Left cardiac atrium (tissue), 4 donors: Measurements from ENCODE around the gene CNPY2. TPM values are rescaled to one million over a fixed set of nuclear protein-coding genes. Genes with fewer than 3 reads are reported as not detected.
"Not testable (repeated sequence)": the region's sequence is repeated elsewhere in the genome, so short reads cannot be mapped to it uniquely, and the experiment has no call there.

ENCODE experiments used
- ATAC-seq, 2 donors: fragments of 200-7000 bp; cut with Tn5 transposase; one replicate each; pipeline ENCODE4 v1.9.1; 2020; ENCODE audit warnings: mild to moderate bottlenecking in 2 of 2, moderate library complexity in 2 of 2
- DNase-seq: peaks from one replicate; pipeline ENCODE4 v3.0.0-alpha.2; 2020
- intact Hi-C, 2 donors: fragments of 100-400 bp; cut with DNase I; formaldehyde crosslinking; loops; one replicate each; pipeline versions ENCODE4 v1.14.1 to v1.15.1; 2022 to 2023
- total RNA-seq, 2 donors: library from RNA; stranded (reverse); fragmentation: NEBNext Ultra II Directional; extraction: Animal tissue kit (Norgen Biotek cat#: 25700); gene quantifications; one replicate each; pipeline ENCODE4 v1.2.1, GENCODE V29; 2021
- donor health status: DM: no; HTN: yes; CAD: no.
- donor health status: DM: no; HTN: yes; CAD: no; lungs with severe emphysema.
- donor health status: DM: yes; HTN: yes; CAD: no.
- donor health status: Dilated cardiomyopathy.

The CNPY2 gene
- total RNA-seq, 2 donors from 2014 or later, result 54.1 to 60.7 TPM

DNA sequence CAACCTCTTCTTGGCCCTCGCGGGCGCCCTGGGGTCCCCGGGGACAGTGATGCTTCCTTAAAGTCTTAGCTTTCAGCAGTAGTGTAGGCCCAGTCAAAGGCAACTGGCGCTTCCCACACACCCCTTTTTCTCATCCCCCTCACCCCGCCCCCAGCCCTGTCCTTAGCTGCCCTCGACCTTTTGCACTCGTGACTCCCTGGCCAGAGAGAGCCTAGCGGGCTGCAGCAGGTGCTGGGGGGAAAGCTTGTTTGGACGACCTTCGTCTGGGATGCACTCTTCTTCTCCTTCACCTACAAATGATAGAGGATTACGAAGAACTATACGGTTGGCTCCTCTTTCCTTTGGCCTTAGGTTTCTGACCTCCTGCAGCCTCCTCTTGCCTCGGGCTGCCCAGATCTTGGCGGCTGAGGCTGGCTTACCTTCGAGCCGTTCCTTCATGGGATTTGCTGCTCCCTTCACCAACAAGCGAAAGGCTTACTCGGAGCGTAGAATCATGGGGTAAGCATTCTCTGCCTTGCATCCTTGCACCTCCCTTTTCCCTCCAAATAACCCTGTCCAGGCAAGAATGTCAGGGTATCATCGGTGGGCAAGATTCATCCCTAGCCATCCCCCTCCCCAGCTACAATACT lies 48.2 kb downstream of the CNPY2 start:
- peak; percentile 19 to 25 for ATAC-seq
- intact Hi-C loops, result no loop called here
- no peak for DNase-seq

DNA sequence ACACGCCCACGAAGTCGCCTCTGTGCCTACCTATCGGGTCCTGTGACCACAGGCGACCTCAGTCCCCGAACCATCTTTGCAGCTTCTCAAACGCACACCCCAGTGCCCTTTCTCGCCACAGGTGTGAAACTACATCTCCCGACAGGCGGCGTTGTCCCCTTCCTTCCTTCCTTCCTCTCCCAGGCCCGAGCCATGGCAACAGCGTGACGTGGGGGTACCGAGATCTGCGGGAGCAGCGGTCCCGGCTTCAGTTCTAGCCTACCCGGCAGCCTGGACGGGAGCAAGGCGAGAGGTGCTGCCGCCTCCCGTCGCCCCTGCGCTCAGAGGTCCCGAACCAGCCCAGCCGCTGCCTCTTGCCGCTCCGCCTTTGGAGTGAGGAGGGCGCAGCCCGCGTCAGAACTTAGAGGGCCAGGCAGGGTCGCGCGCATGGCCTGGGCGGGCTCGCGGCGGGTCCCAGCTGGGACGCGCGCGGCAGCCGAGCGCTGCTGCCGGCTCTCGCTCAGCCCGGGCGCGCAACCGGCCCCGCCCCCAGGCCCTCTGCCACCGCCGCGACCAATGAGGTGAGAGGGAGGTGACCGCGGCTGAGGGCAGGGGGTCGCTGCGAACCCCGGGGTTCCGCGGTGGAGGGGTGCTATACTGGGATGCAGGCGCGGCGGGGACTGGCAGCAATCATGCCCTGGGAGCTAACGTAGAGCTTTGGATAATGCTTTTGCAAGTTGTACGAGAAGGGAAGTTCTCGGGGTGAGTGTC lies 48.9 kb downstream of the CNPY2 start, which contains the start of gene COQ10A:
COQ10A (plus strand) TSS at position 250 of the 750 bp plus-strand sequence; CDS start at position 427, 177 bp downstream.
- DNase-seq (peak; percentile 92), ATAC-seq (peak; percentile 96 to 97)
- intact Hi-C loops, result no loop called here

DNA sequence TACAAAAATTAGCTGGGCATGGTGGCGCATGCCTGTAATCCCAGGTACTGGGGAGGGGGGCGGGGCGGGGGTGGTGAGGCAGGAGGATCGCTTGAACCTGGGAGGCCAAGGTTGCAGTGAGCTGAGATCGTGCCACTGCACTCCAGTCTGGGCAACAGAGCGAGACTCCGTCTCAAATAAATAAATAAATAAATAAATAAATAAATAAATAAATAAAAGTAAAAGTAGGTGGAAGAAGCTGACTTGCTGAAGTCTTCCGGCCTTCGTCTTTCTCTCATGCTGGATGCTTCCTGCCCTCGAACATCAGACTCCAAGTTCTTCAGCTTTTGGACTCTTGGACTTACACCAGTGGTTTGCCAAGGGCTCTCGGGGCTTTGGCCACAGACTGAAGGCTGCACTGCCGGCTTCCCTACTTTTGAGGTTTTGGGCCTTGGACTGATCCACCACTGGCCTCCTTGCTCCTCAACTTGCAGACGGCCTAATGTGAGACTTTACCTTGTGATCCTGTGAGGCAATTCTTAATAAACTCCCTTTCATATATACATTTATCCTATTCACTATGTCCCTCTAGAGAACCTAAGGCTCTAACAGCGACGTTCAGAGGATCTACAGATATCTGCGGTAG lies 49.6 kb downstream of the CNPY2 start:
- intact Hi-C loops, ATAC-seq, DNase-seq: not testable (repeated sequence)

DNA sequence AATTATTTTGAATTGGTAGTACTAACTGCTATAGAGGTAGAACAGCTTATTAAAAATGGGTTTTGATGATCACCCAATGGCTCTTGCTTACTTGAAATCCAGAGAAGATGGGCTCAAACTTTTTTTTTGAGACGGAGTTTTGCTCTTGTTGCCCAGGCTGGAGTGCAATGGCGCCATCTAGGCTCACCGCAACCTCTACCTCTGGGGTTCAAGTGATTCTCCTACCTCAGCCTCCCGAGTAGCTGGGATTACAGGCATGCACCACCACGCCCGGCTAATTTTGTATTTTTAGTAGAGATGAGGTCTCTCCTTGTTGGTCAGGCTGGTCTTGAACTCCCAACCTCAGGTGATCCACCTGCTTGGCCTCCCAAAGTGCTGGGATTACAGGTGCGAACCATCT lies 52.8 kb downstream of the CNPY2 start:
- DNase-seq, ATAC-seq, intact Hi-C loops: not testable (repeated sequence)

DNA sequence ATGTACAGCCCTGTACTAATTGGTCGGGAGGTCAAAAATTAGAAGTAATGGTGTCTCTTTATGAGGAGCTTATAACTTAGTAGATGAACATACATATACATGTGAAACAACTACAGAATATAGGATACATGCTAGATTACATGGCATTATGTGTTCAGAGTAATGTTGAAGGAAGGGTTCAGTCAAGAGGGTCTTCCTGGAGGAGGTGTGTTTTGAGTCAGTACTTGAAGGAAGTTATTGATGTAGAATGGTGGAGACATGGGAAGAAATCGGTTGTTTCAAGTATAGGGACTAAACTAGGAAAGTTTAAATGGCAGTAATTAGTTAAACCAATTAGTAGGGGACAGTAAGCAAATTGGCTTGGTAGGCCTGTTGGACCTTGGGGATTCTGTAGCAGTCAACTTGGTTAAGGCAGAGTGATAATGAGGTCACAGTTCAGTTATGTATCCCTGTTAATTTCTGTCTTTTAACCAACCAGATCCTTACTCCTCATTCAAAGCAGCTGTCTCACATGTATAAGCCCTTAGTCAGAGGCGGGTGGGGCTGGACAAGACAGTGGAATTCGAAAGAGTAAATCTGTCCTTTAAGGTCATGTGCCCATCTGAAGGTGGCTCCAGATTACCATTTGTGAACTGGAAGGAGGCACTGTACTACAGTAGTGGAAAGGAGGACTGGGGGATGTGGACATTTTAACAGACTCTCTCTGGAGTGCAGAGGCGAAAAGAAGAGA lies 54.1 kb downstream of the CNPY2 start:
- intact Hi-C loops, result no loop called here
- DNase-seq (no peak), ATAC-seq (no peak)

DNA sequence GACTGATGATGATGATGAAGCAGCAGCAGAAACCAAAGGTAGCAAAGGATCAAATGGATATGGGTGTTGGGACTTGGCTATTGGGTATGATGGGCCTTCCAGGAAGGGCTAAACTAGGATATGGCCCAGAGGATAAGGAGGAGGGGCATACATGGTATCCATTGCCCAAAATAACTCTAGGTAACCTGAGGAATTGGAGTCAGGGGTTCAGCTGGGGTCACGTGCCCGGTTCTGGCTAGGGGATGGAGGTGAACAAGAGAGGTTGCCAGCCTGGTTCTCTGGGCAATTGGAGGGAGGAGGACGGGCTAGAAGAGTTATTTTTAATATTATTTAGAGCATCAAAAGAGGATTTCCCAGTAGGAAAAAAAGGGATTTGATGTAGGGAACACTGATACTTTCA lies 54.9 kb downstream of the CNPY2 start:
- DNase-seq (no peak), ATAC-seq (no peak)
- intact Hi-C loops, result no loop called here

DNA sequence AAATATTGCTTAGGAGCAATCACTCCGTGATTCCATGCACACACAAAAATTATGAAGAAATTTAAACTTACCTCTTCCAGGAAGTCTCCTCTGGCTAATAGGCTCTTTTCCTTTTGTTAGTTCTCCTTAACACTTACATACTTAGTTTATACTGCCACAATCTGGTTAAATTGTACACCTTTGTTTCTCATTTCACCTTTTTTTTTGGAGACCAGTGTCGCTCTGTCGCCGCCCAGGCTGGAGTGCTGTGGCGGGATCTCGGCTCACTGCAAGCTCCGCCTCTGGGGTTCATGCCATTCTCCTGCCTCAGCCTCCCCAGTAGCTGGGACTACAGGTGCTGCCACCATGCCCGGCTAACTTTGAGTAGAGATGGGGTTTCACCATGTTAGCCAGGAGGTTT lies 55.4 kb downstream of the CNPY2 start:
- intact Hi-C loops, result no loop called here
- no peak for ATAC-seq

More for the DNA sequence above, 55.4 kb downstream of the CNPY2 start:
- DNase-seq, result no peak

Other genes starting within 250 kb of the CNPY2 start
- 1 to 10 TPM; 5.2 TPM for gene ERBB3, start 235.8 kb downstream of the CNPY2 start, total RNA-seq
- 10 to 100 TPM; 60.4 to 83.9 TPM for gene PA2G4, start 211.4 kb downstream of the CNPY2 start, total RNA-seq
- gene RPL41, start 199.4 kb downstream of the CNPY2 start, total RNA-seq, result 1,000 to 10,000 TPM; 2,192 to 2,337 TPM
- gene ZC3H10, start 197.7 kb downstream of the CNPY2 start, total RNA-seq, result 1 to 10 TPM; 6.6 to 7.6 TPM
- gene ESYT1, start 187.7 kb downstream of the CNPY2 start, total RNA-seq, result 10 to 100 TPM; 54.1 to 63.9 TPM
- 10 to 100 TPM; 40.5 to 42.5 TPM for gene MYL6B, start 163.4 kb downstream of the CNPY2 start, total RNA-seq
- gene MYL6, start 157.6 kb downstream of the CNPY2 start, total RNA-seq, result 1,000 to 10,000 TPM; 1,071 to 1,319 TPM
- gene SMARCC2, start 126.5 kb downstream of the CNPY2 start, total RNA-seq, result 10 to 100 TPM; 65.2 to 68.5 TPM
- 10 to 100 TPM; 42.8 to 49.4 TPM for gene RNF41, start 94.1 kb downstream of the CNPY2 start, total RNA-seq
- gene NABP2, start 91.6 kb downstream of the CNPY2 start, total RNA-seq, result 10 to 100 TPM; 19.4 to 21.7 TPM
- not detected for gene SLC39A5, start 85.9 kb downstream of the CNPY2 start, total RNA-seq
- gene ANKRD52, start 57.6 kb downstream of the CNPY2 start, total RNA-seq, result 10 to 100 TPM; 20.3 to 24.1 TPM
- 10 to 100 TPM; 76.2 to 98.3 TPM for gene COQ10A, start 49.0 kb downstream of the CNPY2 start, total RNA-seq
- gene CS, start 15.7 kb downstream of the CNPY2 start, total RNA-seq, result 100 to 1,000 TPM; 526 to 581 TPM
- 10 to 100 TPM; 38.5 to 39.4 TPM for gene PAN2, start 18.0 kb upstream of the CNPY2 start, total RNA-seq
- gene IL23A, start 22.9 kb upstream of the CNPY2 start, total RNA-seq, result not detected
- gene STAT2, start 44.1 kb upstream of the CNPY2 start, total RNA-seq, result 10 to 100 TPM; 52.2 to 68.1 TPM
- gene APOF, start 46.9 kb upstream of the CNPY2 start, total RNA-seq, result not detected
- 1 to 10 TPM; 3.3 to 4.0 TPM for gene TIMELESS, start 133.4 kb upstream of the CNPY2 start, total RNA-seq
- gene MIP, start 138.7 kb upstream of the CNPY2 start, total RNA-seq, result under 1 TPM in 1 of 2 donors, not detected in 1; 0.50 TPM
- gene SPRYD4, start 152.6 kb upstream of the CNPY2 start, total RNA-seq, result 1 to 10 TPM; 2.3 to 3.2 TPM
- under 1 TPM; 0.35 to 0.42 TPM for gene GLS2, start 172.2 kb upstream of the CNPY2 start, total RNA-seq
- gene RBMS2, start 205.8 kb upstream of the CNPY2 start, total RNA-seq, result 10 to 100 TPM; 32.6 to 40.7 TPM